HEK293 (cell line): ENCODE data around the gene FGF8.

Experiments used
- GLIS2 ChIP-seq: fragments of 450-650 bp; formaldehyde crosslinking; IDR thresholded peaks from 2 replicates; pipeline ENCODE4 v1.5.1; 2016; ENCODE audit warnings: missing biosample characterization, missing genetic modification characterization
- REPIN1 ChIP-seq: fragments of 450-650 bp; formaldehyde crosslinking; IDR thresholded peaks from 2 replicates; pipeline ENCODE4 v1.5.1; 2017; ENCODE audit warnings: missing biosample characterization, missing genetic modification characterization, low read depth
- SP3 ChIP-seq: fragments of 450-650 bp; formaldehyde crosslinking; IDR thresholded peaks from 2 replicates; pipeline ENCODE4 v1.5.1; 2016; ENCODE audit warnings: missing biosample characterization, missing genetic modification characterization
- TRIM28 ChIP-seq: IDR thresholded peaks from 2 replicates; pipeline ENCODE4 v1.6.1; 2011; ENCODE audit warnings: low read length, control low read depth, borderline replicate concordance
- ZBTB8A ChIP-seq: fragments of 450-650 bp; formaldehyde crosslinking; IDR thresholded peaks from 2 replicates; pipeline ENCODE4 v1.5.1; 2016; ENCODE audit warnings: missing biosample characterization, missing genetic modification characterization
- ZFP3 ChIP-seq: fragments of 450-650 bp; formaldehyde crosslinking; IDR thresholded peaks from 2 replicates; pipeline ENCODE4 v1.5.1; 2016; ENCODE audit warnings: low read depth, missing biosample characterization, missing genetic modification characterization
- ZIC2 ChIP-seq: fragments of 450-650 bp; formaldehyde crosslinking; IDR thresholded peaks from 2 replicates; pipeline ENCODE4 v1.5.1; 2016; ENCODE audit warnings: missing biosample characterization, missing genetic modification characterization
- ZNF341 ChIP-seq: fragments of 450-650 bp; formaldehyde crosslinking; IDR thresholded peaks from 2 replicates; pipeline ENCODE4; 2016; ENCODE audit warnings: low read depth, missing biosample characterization, missing genetic modification characterization
- ZNF558 ChIP-seq: fragments of 450-650 bp; formaldehyde crosslinking; IDR thresholded peaks from 2 replicates; pipeline ENCODE4 v1.5.1; 2016; ENCODE audit warnings: missing biosample characterization, missing genetic modification characterization
- ZNF658 ChIP-seq: fragments of 450-650 bp; formaldehyde crosslinking; IDR thresholded peaks from 2 replicates; pipeline ENCODE4; 2016; ENCODE audit warnings: missing biosample characterization, missing genetic modification characterization
- ZNF660 ChIP-seq: fragments of 450-650 bp; IDR thresholded peaks from 2 replicates; pipeline ENCODE4 v1.5.1; 2018; ENCODE audit warnings: missing biosample characterization, mild to moderate bottlenecking, missing genetic modification characterization
- ZNF670 ChIP-seq: fragments of 450-650 bp; formaldehyde crosslinking; IDR thresholded peaks from 2 replicates; pipeline ENCODE4 v1.5.1; 2016; ENCODE audit warnings: missing biosample characterization, missing genetic modification characterization, low read depth
- ZNF785 ChIP-seq: fragments of 450-650 bp; formaldehyde crosslinking; IDR thresholded peaks from 2 replicates; pipeline ENCODE4 v1.5.1; 2016; ENCODE audit warnings: missing biosample characterization, missing genetic modification characterization
- TF ChIP-seq, protein P1 (sequence below): fragments of 450-650 bp; formaldehyde crosslinking; optimal IDR thresholded peaks from 2 replicates; pipeline ENCODE3; 2016; ENCODE audit warnings: missing biosample characterization, mild to moderate bottlenecking, missing genetic modification characterization
- TF ChIP-seq, protein P2 (sequence below): fragments of 450-650 bp; formaldehyde crosslinking; IDR thresholded peaks from 2 replicates; pipeline ENCODE4 v1.5.1; 2017; ENCODE audit warnings: missing biosample characterization, missing genetic modification characterization
- TF ChIP-seq, protein P3 (sequence below): fragments of 450-650 bp; formaldehyde crosslinking; conservative IDR thresholded peaks from 2 replicates; pipeline ENCODE4 v1.5.1; 2016; ENCODE audit warnings: low read depth, missing biosample characterization, missing genetic modification characterization
- TF ChIP-seq, protein P4 (sequence below): fragments of 450-650 bp; formaldehyde crosslinking; IDR thresholded peaks from 2 replicates; pipeline ENCODE4 v1.5.1; 2016; ENCODE audit warnings: missing biosample characterization, missing genetic modification characterization
- TF ChIP-seq, protein P5 (sequence below): fragments of 450-650 bp; formaldehyde crosslinking; IDR thresholded peaks from 2 replicates; pipeline ENCODE4 v1.5.1; 2016; ENCODE audit warnings: missing biosample characterization, missing genetic modification characterization
- TF ChIP-seq, protein P6 (sequence below): fragments of 450-650 bp; formaldehyde crosslinking; IDR thresholded peaks from 2 replicates; pipeline ENCODE4 v1.5.1; 2016; ENCODE audit warnings: missing biosample characterization, missing genetic modification characterization
- TF ChIP-seq, protein P7 (sequence below): fragments of 450-650 bp; formaldehyde crosslinking; IDR thresholded peaks from 2 replicates; pipeline ENCODE4 v1.5.1; 2016; ENCODE audit warnings: missing biosample characterization, missing genetic modification characterization
- TF ChIP-seq, protein P8 (sequence below): fragments of 450-650 bp; formaldehyde crosslinking; IDR thresholded peaks from 2 replicates; pipeline ENCODE4 v1.5.1; 2017; ENCODE audit warnings: missing biosample characterization, missing genetic modification characterization
- TF ChIP-seq, protein P9 (sequence below): fragments of 450-650 bp; IDR thresholded peaks from 2 replicates; pipeline ENCODE4 v1.5.1; 2018; ENCODE audit warnings: missing biosample characterization, missing genetic modification characterization

FGF8 gene

DNA sequence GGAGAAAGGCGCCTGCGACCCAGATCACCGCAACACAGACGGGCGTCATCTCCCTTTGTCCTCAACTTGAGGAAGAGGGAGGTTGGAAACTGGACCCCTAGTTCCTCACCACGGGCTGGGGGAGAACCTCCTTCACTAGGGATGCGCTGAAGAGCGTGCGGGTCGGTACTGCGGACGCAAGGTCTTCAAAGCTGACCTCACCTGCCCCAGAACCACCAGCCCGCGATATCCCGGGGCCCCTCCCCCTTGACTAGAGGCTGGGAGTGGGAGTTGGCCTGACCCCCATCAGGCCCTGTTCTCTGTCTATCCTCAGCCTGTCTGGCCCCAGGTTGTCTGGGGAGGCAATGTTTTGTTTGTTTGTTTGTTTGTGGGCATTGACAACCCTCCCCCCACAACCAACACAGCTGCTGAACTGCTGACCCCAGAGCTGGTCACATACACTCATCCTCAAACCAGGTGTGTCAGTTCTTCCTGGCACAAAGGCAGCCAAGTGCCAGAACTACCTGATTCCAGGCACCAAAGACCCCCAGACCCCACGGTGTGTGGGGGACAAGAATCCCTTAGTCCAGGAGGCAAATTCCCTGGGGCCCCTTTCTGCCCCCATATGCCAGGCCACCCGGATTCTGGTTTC is 4.4 kb upstream of the FGF8 start (continued):
- TF ChIP-seq, protein P1, sequence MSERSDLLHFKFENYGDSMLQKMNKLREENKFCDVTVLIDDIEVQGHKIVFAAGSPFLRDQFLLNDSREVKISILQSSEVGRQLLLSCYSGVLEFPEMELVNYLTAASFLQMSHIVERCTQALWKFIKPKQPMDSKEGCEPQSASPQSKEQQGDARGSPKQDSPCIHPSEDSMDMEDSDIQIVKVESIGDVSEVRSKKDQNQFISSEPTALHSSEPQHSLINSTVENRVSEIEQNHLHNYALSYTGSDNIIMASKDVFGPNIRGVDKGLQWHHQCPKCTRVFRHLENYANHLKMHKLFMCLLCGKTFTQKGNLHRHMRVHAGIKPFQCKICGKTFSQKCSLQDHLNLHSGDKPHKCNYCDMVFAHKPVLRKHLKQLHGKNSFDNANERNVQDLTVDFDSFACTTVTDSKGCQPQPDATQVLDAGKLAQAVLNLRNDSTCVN (tag by site-specific recombination) = peak; percentile 7
- TF ChIP-seq, protein P2, sequence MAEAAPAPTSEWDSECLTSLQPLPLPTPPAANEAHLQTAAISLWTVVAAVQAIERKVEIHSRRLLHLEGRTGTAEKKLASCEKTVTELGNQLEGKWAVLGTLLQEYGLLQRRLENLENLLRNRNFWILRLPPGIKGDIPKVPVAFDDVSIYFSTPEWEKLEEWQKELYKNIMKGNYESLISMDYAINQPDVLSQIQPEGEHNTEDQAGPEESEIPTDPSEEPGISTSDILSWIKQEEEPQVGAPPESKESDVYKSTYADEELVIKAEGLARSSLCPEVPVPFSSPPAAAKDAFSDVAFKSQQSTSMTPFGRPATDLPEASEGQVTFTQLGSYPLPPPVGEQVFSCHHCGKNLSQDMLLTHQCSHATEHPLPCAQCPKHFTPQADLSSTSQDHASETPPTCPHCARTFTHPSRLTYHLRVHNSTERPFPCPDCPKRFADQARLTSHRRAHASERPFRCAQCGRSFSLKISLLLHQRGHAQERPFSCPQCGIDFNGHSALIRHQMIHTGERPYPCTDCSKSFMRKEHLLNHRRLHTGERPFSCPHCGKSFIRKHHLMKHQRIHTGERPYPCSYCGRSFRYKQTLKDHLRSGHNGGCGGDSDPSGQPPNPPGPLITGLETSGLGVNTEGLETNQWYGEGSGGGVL = no peak
- TF ChIP-seq ZNF658 (tag by site-specific recombination) (no peak), TRIM28 (no peak), REPIN1 (no peak), ZNF785 (tag by site-specific recombination) (no peak), ZNF660 (tag by site-specific recombination) (no peak), GLIS2 (tag by site-specific recombination) (peak; percentile 35; the same call in 1 of the 2 replicates), ZNF670 (no peak), ZFP3 (tag by site-specific recombination) (no peak), ZIC2 (tag by site-specific recombination) (0 out of 2 replicates have a peak, but pooled peaks have one; percentile 5), ZNF558 (tag by site-specific recombination) (no peak), SP3 (tag by site-specific recombination) (0 out of 2 replicates have a peak, but pooled peaks have one; percentile 21), ZNF341 (tag by site-specific recombination) (0 out of 2 replicates have a peak, but pooled peaks have one; percentile 9), ZBTB8A (tag by site-specific recombination) (peak; percentile 65)
- TF ChIP-seq, protein P3, sequence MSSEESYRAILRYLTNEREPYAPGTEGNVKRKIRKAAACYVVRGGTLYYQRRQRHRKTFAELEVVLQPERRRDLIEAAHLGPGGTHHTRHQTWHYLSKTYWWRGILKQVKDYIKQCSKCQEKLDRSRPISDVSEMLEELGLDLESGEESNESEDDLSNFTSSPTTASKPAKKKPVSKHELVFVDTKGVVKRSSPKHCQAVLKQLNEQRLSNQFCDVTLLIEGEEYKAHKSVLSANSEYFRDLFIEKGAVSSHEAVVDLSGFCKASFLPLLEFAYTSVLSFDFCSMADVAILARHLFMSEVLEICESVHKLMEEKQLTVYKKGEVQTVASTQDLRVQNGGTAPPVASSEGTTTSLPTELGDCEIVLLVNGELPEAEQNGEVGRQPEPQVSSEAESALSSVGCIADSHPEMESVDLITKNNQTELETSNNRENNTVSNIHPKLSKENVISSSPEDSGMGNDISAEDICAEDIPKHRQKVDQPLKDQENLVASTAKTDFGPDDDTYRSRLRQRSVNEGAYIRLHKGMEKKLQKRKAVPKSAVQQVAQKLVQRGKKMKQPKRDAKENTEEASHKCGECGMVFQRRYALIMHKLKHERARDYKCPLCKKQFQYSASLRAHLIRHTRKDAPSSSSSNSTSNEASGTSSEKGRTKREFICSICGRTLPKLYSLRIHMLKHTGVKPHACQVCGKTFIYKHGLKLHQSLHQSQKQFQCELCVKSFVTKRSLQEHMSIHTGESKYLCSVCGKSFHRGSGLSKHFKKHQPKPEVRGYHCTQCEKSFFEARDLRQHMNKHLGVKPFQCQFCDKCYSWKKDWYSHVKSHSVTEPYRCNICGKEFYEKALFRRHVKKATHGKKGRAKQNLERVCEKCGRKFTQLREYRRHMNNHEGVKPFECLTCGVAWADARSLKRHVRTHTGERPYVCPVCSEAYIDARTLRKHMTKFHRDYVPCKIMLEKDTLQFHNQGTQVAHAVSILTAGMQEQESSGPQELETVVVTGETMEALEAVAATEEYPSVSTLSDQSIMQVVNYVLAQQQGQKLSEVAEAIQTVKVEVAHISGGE = no peak
- TF ChIP-seq, protein P4, sequence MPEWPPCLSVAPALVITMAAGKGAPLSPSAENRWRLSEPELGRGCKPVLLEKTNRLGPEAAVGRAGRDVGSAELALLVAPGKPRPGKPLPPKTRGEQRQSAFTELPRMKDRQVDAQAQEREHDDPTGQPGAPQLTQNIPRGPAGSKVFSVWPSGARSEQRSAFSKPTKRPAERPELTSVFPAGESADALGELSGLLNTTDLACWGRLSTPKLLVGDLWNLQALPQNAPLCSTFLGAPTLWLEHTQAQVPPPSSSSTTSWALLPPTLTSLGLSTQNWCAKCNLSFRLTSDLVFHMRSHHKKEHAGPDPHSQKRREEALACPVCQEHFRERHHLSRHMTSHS (tag by site-specific recombination) = no peak
- TF ChIP-seq, protein P5, sequence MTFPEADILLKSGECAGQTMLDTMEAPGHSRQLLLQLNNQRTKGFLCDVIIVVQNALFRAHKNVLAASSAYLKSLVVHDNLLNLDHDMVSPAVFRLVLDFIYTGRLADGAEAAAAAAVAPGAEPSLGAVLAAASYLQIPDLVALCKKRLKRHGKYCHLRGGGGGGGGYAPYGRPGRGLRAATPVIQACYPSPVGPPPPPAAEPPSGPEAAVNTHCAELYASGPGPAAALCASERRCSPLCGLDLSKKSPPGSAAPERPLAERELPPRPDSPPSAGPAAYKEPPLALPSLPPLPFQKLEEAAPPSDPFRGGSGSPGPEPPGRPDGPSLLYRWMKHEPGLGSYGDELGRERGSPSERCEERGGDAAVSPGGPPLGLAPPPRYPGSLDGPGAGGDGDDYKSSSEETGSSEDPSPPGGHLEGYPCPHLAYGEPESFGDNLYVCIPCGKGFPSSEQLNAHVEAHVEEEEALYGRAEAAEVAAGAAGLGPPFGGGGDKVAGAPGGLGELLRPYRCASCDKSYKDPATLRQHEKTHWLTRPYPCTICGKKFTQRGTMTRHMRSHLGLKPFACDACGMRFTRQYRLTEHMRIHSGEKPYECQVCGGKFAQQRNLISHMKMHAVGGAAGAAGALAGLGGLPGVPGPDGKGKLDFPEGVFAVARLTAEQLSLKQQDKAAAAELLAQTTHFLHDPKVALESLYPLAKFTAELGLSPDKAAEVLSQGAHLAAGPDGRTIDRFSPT = 0 out of 2 replicates have a peak, but pooled peaks have one; percentile 3
- TF ChIP-seq, protein P6, sequence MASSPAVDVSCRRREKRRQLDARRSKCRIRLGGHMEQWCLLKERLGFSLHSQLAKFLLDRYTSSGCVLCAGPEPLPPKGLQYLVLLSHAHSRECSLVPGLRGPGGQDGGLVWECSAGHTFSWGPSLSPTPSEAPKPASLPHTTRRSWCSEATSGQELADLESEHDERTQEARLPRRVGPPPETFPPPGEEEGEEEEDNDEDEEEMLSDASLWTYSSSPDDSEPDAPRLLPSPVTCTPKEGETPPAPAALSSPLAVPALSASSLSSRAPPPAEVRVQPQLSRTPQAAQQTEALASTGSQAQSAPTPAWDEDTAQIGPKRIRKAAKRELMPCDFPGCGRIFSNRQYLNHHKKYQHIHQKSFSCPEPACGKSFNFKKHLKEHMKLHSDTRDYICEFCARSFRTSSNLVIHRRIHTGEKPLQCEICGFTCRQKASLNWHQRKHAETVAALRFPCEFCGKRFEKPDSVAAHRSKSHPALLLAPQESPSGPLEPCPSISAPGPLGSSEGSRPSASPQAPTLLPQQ (tag by site-specific recombination) = 0 out of 2 replicates have a peak, but pooled peaks have one; percentile 1
- TF ChIP-seq, protein P7, sequence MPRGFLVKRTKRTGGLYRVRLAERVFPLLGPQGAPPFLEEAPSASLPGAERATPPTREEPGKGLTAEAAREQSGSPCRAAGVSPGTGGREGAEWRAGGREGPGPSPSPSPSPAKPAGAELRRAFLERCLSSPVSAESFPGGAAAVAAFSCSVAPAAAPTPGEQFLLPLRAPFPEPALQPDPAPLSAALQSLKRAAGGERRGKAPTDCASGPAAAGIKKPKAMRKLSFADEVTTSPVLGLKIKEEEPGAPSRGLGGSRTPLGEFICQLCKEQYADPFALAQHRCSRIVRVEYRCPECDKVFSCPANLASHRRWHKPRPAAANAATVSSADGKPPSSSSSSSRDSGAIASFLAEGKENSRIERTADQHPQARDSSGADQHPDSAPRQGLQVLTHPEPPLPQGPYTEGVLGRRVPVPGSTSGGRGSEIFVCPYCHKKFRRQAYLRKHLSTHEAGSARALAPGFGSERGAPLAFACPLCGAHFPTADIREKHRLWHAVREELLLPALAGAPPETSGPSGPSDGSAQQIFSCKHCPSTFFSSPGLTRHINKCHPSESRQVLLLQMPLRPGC = no peak
- TF ChIP-seq, protein P8, sequence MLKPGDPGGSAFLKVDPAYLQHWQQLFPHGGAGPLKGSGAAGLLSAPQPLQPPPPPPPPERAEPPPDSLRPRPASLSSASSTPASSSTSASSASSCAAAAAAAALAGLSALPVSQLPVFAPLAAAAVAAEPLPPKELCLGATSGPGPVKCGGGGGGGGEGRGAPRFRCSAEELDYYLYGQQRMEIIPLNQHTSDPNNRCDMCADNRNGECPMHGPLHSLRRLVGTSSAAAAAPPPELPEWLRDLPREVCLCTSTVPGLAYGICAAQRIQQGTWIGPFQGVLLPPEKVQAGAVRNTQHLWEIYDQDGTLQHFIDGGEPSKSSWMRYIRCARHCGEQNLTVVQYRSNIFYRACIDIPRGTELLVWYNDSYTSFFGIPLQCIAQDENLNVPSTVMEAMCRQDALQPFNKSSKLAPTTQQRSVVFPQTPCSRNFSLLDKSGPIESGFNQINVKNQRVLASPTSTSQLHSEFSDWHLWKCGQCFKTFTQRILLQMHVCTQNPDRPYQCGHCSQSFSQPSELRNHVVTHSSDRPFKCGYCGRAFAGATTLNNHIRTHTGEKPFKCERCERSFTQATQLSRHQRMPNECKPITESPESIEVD = no peak
- TF ChIP-seq, protein P9, sequence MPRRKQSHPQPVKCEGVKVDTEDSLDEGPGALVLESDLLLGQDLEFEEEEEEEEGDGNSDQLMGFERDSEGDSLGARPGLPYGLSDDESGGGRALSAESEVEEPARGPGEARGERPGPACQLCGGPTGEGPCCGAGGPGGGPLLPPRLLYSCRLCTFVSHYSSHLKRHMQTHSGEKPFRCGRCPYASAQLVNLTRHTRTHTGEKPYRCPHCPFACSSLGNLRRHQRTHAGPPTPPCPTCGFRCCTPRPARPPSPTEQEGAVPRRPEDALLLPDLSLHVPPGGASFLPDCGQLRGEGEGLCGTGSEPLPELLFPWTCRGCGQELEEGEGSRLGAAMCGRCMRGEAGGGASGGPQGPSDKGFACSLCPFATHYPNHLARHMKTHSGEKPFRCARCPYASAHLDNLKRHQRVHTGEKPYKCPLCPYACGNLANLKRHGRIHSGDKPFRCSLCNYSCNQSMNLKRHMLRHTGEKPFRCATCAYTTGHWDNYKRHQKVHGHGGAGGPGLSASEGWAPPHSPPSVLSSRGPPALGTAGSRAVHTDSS (tag by site-specific recombination) = no peak
